A549 (cell line): ENCODE results near the gene MORN1.

Experiments
- CEBPB ChIP-seq, 2 experiments: fragments of >200 bp in 1 of 2; sonication (Bioruptor Twin) in 1 of 2; formaldehyde crosslinking in 1 of 2; IDR thresholded peaks; 2 replicates each; pipeline ENCODE4 v1.6.1; 2012 to 2016
- CHD2 ChIP-seq: fragments of 150-350 bp; IDR thresholded peaks from 2 replicates; pipeline ENCODE4 v1.6.1; 2014; ENCODE audit warnings: low read length; ENCODE audit not compliant: partially characterized antibody
- EP300 ChIP-seq, 2 experiments: fragments of >200 bp; sonication (Bioruptor Twin); formaldehyde crosslinking; IDR thresholded peaks; 2 replicates in 1 of 2; 3 replicates in 1 of 2; pipeline ENCODE4 v1.6.1; 2016 to 2017
- HDAC2 ChIP-seq: fragments of 200-600 bp; sonication (generic); IDR thresholded peaks from 2 replicates; pipeline ENCODE4 v1.6.1; 2016
- POLR2A ChIP-seq: IDR thresholded peaks from 2 replicates; pipeline ENCODE4 v1.6.1; 2012; ENCODE audit warnings: mild to moderate bottlenecking, low read length
- RAD21 ChIP-seq, 2 experiments: fragments of >200 bp in 1 of 2; sonication (Bioruptor Twin) in 1 of 2; formaldehyde crosslinking in 1 of 2; IDR thresholded peaks in 1 of 2; conservative IDR thresholded peaks in 1 of 2; 2 replicates in 1 of 2; 3 replicates in 1 of 2; pipeline ENCODE4 v1.6.1; 2012 to 2018; ENCODE audit warnings: inconsistent platforms in 1 of 2
- RCOR1 ChIP-seq: fragments of 150-350 bp; IDR thresholded peaks from 2 replicates; pipeline ENCODE4 v1.6.1; 2014; ENCODE audit warnings: antibody characterized with exemption, low read length, low read depth
- RFX5 ChIP-seq: fragments of 450-650 bp; IDR thresholded peaks from 2 replicates; pipeline ENCODE4 v1.7.1; 2014; ENCODE audit warnings: antibody characterized with exemption, mild to moderate bottlenecking, moderate library complexity
- SMC3 ChIP-seq: fragments of >200 bp; sonication (Bioruptor Twin); formaldehyde crosslinking; IDR thresholded peaks from 3 replicates; pipeline ENCODE4 v1.6.1; 2018; ENCODE audit warnings: inconsistent platforms
- ZFP36 ChIP-seq: fragments of 450-650 bp; IDR thresholded peaks from 2 replicates; pipeline ENCODE4 v1.6.1; 2014; ENCODE audit warnings: borderline replicate concordance; ENCODE audit not compliant: partially characterized antibody
- TF ChIP-seq, protein P1 (sequence below): fragments of >200 bp; sonication (Bioruptor Twin); formaldehyde crosslinking; IDR thresholded peaks from 3 replicates; pipeline ENCODE4 v1.5.1; 2016
- TF ChIP-seq, protein P2 (sequence below): fragments of 200-600 bp; sonication (generic); IDR thresholded peaks from 2 replicates; pipeline ENCODE4 v1.6.1; 2016; ENCODE audit warnings: antibody characterized with exemption, mild to moderate bottlenecking, moderate library complexity
- TF ChIP-seq, protein P3 (sequence below): IDR thresholded peaks from 2 replicates; pipeline ENCODE4 v1.6.1; 2012

DNA sequence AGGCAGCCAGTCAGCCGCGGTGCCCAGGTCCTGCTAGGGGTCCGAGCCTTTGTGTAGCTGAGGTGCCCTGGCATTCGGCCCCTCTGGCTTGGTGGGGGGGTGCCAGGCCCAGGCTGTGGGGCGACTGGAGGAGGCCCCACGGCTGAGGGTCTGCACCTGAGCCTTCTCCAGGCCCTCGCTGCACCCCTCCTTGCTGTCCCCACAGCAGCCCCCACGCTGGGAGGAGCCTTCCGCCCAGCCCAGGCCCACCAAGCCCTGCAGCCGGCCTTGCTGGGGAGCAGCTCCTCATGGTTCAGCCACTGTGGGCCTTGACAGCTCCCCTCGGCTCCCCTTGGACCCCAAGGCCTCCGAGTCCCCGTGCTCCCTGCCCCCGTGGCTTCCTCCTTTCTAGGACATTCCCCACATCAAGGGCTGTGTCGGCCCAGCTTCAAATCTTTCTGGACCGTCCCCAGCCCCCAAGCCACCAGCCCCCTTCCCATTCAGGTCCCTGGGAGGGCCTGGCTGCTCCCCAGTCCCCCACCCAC, 67.8 kb downstream of the MORN1 start:
- TF ChIP-seq CEBPB (IDR thresholded peaks at IDR 0.05): no peak
- TF ChIP-seq EP300 (IDR thresholded peaks at IDR 0.05): no peak
- TF ChIP-seq, protein P1, sequence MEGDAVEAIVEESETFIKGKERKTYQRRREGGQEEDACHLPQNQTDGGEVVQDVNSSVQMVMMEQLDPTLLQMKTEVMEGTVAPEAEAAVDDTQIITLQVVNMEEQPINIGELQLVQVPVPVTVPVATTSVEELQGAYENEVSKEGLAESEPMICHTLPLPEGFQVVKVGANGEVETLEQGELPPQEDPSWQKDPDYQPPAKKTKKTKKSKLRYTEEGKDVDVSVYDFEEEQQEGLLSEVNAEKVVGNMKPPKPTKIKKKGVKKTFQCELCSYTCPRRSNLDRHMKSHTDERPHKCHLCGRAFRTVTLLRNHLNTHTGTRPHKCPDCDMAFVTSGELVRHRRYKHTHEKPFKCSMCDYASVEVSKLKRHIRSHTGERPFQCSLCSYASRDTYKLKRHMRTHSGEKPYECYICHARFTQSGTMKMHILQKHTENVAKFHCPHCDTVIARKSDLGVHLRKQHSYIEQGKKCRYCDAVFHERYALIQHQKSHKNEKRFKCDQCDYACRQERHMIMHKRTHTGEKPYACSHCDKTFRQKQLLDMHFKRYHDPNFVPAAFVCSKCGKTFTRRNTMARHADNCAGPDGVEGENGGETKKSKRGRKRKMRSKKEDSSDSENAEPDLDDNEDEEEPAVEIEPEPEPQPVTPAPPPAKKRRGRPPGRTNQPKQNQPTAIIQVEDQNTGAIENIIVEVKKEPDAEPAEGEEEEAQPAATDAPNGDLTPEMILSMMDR: no peak
- TF ChIP-seq POLR2A: no peak
- TF ChIP-seq RCOR1: no peak
- TF ChIP-seq, protein P2, sequence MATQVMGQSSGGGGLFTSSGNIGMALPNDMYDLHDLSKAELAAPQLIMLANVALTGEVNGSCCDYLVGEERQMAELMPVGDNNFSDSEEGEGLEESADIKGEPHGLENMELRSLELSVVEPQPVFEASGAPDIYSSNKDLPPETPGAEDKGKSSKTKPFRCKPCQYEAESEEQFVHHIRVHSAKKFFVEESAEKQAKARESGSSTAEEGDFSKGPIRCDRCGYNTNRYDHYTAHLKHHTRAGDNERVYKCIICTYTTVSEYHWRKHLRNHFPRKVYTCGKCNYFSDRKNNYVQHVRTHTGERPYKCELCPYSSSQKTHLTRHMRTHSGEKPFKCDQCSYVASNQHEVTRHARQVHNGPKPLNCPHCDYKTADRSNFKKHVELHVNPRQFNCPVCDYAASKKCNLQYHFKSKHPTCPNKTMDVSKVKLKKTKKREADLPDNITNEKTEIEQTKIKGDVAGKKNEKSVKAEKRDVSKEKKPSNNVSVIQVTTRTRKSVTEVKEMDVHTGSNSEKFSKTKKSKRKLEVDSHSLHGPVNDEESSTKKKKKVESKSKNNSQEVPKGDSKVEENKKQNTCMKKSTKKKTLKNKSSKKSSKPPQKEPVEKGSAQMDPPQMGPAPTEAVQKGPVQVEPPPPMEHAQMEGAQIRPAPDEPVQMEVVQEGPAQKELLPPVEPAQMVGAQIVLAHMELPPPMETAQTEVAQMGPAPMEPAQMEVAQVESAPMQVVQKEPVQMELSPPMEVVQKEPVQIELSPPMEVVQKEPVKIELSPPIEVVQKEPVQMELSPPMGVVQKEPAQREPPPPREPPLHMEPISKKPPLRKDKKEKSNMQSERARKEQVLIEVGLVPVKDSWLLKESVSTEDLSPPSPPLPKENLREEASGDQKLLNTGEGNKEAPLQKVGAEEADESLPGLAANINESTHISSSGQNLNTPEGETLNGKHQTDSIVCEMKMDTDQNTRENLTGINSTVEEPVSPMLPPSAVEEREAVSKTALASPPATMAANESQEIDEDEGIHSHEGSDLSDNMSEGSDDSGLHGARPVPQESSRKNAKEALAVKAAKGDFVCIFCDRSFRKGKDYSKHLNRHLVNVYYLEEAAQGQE: no peak
- TF ChIP-seq RFX5: no peak
- TF ChIP-seq, protein P3, sequence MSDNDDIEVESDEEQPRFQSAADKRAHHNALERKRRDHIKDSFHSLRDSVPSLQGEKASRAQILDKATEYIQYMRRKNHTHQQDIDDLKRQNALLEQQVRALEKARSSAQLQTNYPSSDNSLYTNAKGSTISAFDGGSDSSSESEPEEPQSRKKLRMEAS: no peak
- no peak for TF ChIP-seq HDAC2
- TF ChIP-seq CHD2: no peak
- TF ChIP-seq ZFP36: no peak
- no peak for TF ChIP-seq SMC3
- no peak for TF ChIP-seq RAD21 (conservative IDR thresholded peaks at IDR 0.05 in 1 of 2, IDR thresholded peaks at IDR 0.05 in 1 of 2)
